Putamen (tissue), 1 donor: ENCODE results near the gene VGF.
"Not testable (repeated sequence)": the region's sequence is repeated elsewhere in the genome, so short reads cannot be mapped to it uniquely, and the experiment has no call there.

Source experiments
- DNase-seq: peaks from one replicate; pipeline ENCODE4 v3.0.0-alpha.2; 2016; ENCODE audit warnings: low spot score

The VGF gene

GRCh38 chr7:101115215-101115614 lies 50.2 kb downstream of the VGF start:
- DNase-seq: no peak

- no peak for DNase-seq
These were observed 50.9 kb downstream of the VGF start for GRCh38 chr7:101114492-101114891.

DNA sequence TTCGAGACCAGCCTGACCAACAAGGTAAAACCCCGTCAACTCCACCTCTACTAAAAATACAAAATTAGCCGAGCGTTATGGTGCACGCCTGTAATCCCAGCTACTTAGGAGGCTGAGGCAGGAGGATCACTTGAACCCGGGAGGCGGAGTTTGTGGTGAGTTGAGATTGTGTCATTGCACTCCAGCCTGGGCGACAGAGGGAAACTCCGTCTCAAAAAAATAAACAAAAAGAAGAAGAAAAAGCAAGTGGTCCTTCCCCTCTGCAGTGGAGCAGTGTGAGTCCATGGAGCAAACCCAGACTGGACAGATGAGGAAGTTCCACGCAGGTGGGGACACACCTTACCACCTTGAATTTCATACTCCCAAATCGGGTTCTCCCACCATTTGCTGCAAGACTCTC lies 51.5 kb downstream of the VGF start:
- DNase-seq: no peak

DNA sequence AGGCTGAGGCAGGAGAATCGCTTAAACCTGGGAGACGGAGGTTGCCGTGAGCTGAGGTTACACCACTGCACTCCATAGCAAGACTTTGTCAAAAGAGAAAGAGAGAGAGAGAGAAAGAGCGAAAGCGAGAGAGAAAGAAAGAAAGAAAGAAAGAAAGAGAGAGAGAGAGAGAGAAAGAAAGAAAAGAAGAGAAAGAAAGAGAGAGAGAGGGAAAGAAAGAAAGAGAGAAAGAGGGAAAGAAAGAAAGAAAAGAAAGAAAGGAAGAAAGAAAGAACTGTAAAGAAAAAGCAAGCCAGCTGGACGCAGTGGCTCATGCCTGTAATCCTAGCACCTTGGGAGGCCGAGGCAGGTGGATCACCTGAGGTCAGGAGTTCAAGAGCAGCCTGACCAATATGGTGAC lies 52.2 kb downstream of the VGF start:
- DNase-seq: not testable (repeated sequence)
